Tibial artery (tissue), 4 donors: Measurements from ENCODE around the gene PRDM16.

Source experiments
- DNase-seq, 2 donors: peaks; one replicate each; pipeline ENCODE4 v3.0.0-alpha.2; 2019
- H3K27ac ChIP-seq, 2 donors: fragments of 200-600 bp; sonication (generic) in 1 of 2; 1 replicate in 1 of 2; 2 replicates in 1 of 2; pipeline ENCODE4 v1.5.1; 2018 to 2019; ENCODE audit warnings: mild to moderate bottlenecking in 1 of 2
- H3K27me3 ChIP-seq, 2 donors: fragments of 200-600 bp; sonication (generic) in 1 of 2; one replicate each; pipeline versions ENCODE4 v1.5.1 to v1.6.0; 2016 to 2019
- H3K36me3 ChIP-seq, 3 donors: fragments of 200-600 bp; sonication (generic) in 2 of 3; one replicate each; pipeline ENCODE4 v1.5.1; 2016 to 2019; ENCODE audit warnings: mild to moderate bottlenecking in 2 of 3
- H3K4me1 ChIP-seq, 4 donors: fragments of 200-600 bp; sonication (generic) in 2 of 4; 1 replicate in 3 of 4; 2 replicates in 1 of 4; pipeline ENCODE4 v1.5.1; 2016 to 2019
- H3K4me3 ChIP-seq, 2 donors: fragments of 200-600 bp; sonication (generic) in 1 of 2; 1 replicate in 1 of 2; 2 replicates in 1 of 2; pipeline ENCODE4 v1.5.1; 2018 to 2019; ENCODE audit warnings: mild to moderate bottlenecking in 2 of 2
- H3K9me3 ChIP-seq, 3 donors: fragments of 200-600 bp; sonication (generic) in 1 of 3; one replicate each; pipeline ENCODE4 v1.5.1; 2016 to 2019
- CTCF ChIP-seq, 2 experiments: fragments of 200-600 bp in 1 of 2; fragments of 450-650 bp in 1 of 2; IDR thresholded peaks; one replicate each; pipeline ENCODE4 v1.5.1; 2017 to 2019; ENCODE audit warnings: antibody characterized with exemption in 2 of 2, mild to moderate bottlenecking in 1 of 2, moderate library complexity in 1 of 2
- intact Hi-C: fragments of 100-400 bp; cut with DNase I; formaldehyde crosslinking; loops from one replicate; pipeline ENCODE4 v1.15.0; 2023; ENCODE audit warnings: low total_unique reads

Gene PRDM16

DNA sequence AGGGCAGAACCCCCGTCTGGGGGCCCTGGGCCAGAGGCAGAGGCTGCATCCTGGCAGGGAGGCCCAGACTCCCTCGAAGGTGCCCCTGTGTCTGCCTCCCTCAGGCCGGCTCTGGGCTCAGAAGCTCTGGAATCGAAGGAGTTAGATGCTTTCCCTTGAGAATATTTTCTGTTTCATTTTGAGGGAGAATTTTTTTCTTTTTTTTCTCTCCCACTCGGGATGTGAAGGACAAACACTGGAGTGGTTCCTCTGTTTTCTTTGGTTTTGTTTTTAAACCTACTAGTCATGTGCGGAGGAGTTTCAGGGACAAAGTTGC, 44.7 kb downstream of the PRDM16 start:
- no peak for DNase-seq
- no peaks in the 10 kb centered on the region for H3K9me3 ChIP-seq
- H3K4me1 ChIP-seq = peaks cover 0 to 95% (median 76%) of the 10 kb centered on the region in 4 donors
- H3K36me3 ChIP-seq = no peaks in the 10 kb centered on the region
- peak overlapping the region; percentile 51 to 85 for H3K27ac ChIP-seq
- intact Hi-C loops = loop anchor here (5.0 kb wide), 1 partner anchor 36 kb away; no protein-coding TSS in a partner anchor
- H3K4me3 ChIP-seq = peak overlapping the region in 1 of 2 donors; percentile 7
- no peaks in the 10 kb centered on the region for H3K27me3 ChIP-seq
- TF ChIP-seq CTCF (IDR thresholded peaks at IDR 0.05) = no peak

- no peak overlapping the region for H3K4me3 ChIP-seq
- no peaks in the 10 kb centered on the region for H3K9me3 ChIP-seq
- no peak for DNase-seq
- peaks cover 0 to 99% (median 81%) of the 10 kb centered on the region in 4 donors for H3K4me1 ChIP-seq
- no peak for TF ChIP-seq CTCF (IDR thresholded peaks at IDR 0.05)
- no peaks in the 10 kb centered on the region for H3K36me3 ChIP-seq
- intact Hi-C loops = loop anchor here (5.0 kb wide), 1 partner anchor 37 kb away; no protein-coding TSS in a partner anchor
- no peaks in the 10 kb centered on the region for H3K27me3 ChIP-seq
- H3K27ac ChIP-seq = peak overlapping the region in 1 of 2 donors; percentile 85
These were observed 45.2 kb downstream of the PRDM16 start for GRCh38 chr1:3114131-3114744.

- no peaks in the 10 kb centered on the region for H3K9me3 ChIP-seq
- H3K36me3 ChIP-seq = no peaks in the 10 kb centered on the region
- intact Hi-C loops = loop anchor here (5.0 kb wide), 1 partner anchor 38 kb away; no protein-coding TSS in a partner anchor
- no peak overlapping the region for H3K4me3 ChIP-seq
- H3K27me3 ChIP-seq = no peaks in the 10 kb centered on the region
- peaks cover 0 to 99% (median 87%) of the 10 kb centered on the region in 4 donors for H3K4me1 ChIP-seq
- H3K27ac ChIP-seq = peak overlapping the region; percentile 69 to 81
- TF ChIP-seq CTCF (IDR thresholded peaks at IDR 0.05) = no peak
- DNase-seq = no peak
These were observed 45.8 kb downstream of the PRDM16 start for GRCh38 chr1:3114846-3115245.

DNA sequence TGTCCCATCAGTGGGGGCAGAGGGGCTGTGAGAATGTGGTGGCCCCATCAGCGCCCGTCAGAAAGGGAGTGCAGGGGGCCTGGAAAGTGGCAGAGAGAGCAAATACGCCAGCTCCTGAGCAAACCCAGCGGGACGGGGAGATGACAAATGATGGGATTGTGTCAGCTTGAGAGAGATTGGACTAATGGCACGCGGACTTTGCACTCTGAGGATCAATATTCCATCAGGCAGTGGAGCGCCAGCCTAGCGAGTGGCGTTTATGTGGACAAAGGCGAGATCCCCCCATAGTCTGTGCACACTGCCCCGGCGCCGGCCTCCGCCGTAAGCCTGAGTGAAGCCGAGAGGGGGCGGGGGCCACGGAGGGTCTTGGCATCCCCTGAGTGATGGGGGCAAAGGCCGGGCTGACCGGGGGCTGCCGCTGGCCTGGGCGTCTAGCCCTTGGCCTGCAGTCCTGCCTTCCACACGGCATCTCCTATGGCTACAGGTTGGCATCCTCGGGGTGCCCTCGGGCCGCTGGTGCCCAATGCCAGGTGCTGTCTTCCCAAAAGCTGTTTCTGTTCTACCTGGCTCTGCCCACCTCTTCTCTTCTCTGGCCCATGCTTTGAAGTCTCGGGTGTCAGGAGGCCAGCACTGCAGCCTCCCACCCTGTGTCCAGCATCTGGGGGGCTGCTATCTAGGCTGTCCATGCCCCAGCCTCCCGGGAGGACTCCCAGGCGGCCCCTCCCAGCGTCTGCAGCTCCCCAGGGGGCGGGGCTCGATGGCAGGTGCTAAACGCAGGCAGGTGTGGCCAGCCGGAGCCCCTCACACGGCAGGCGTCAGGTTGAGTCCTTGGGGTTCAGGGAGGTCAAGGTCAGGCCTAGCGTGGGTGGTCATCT, 46.5 kb downstream of the PRDM16 start:
- H3K36me3 ChIP-seq = no peaks in the 10 kb centered on the region
- intact Hi-C loops = no loop called here
- TF ChIP-seq CTCF (IDR thresholded peaks at IDR 0.05) = no peak

DNA sequence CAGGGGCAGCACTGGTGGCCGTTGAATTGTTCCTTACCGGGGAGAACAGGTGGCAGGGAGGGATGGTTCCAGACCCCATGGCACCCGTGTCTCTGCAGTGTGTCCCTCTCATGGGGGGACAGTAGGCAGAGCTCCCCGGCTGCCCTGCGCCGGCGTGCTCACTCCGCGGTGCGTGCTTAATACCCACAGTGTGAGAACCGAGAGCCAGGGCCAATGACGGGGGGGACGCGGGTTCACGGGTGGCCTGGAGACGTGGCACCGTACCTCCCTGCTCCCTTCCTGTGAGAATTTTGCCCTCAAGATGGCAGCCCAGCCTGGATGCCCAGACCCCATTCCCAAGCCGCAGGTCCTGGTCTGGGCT, 47.1 kb downstream of the PRDM16 start:
- Histone ChIP-seq H3K9me3 (no peaks in the 10 kb centered on the region), H3K27ac (peak overlapping the region; percentile 69 to 81), H3K27me3 (no peaks in the 10 kb centered on the region), H3K4me1 (peaks cover 0 to 99% (median 93%) of the 10 kb centered on the region in 4 donors), H3K36me3 (no peaks in the 10 kb centered on the region), H3K4me3 (peak overlapping the region in 1 of 2 donors; percentile 1)
- no peak for DNase-seq
- TF ChIP-seq CTCF (IDR thresholded peaks at IDR 0.05) = no peak
- intact Hi-C loops = no loop called here

More for the DNA sequence above, 46.5 kb downstream of the PRDM16 start:
- H3K4me3 ChIP-seq = no peak overlapping the region
- no peaks in the 10 kb centered on the region for H3K27me3 ChIP-seq
- peak overlapping the region; percentile 69 to 81 for H3K27ac ChIP-seq
- no peaks in the 10 kb centered on the region for H3K9me3 ChIP-seq
- DNase-seq = no peak
- peaks cover 0 to 99% (median 91%) of the 10 kb centered on the region in 4 donors for H3K4me1 ChIP-seq
